NK-92 treated with Interleukin-12 subunit alpha and Interleukin-12 subunit beta, amount 100 ng/mL, for 24 hours (cell line): ENCODE data around the gene SYT9.

Experiments used
- DNase-seq: peaks from one replicate; lab custom pipeline; 2025; lab: John Stamatoyannopoulos, UW

The SYT9 gene, protein sequence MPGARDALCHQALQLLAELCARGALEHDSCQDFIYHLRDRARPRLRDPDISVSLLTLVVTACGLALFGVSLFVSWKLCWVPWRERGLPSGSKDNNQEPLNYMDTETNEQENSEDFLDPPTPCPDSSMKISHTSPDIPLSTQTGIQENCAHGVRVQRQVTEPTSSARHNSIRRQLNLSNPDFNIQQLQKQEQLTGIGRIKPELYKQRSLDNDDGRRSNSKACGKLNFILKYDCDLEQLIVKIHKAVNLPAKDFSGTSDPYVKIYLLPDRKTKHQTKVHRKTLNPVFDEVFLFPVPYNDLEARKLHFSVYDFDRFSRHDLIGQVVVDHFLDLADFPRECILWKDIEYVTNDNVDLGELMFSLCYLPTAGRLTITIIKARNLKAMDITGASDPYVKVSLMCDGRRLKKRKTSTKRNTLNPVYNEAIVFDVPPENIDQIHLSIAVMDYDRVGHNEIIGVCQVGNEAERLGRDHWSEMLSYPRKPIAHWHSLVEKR

DNA sequence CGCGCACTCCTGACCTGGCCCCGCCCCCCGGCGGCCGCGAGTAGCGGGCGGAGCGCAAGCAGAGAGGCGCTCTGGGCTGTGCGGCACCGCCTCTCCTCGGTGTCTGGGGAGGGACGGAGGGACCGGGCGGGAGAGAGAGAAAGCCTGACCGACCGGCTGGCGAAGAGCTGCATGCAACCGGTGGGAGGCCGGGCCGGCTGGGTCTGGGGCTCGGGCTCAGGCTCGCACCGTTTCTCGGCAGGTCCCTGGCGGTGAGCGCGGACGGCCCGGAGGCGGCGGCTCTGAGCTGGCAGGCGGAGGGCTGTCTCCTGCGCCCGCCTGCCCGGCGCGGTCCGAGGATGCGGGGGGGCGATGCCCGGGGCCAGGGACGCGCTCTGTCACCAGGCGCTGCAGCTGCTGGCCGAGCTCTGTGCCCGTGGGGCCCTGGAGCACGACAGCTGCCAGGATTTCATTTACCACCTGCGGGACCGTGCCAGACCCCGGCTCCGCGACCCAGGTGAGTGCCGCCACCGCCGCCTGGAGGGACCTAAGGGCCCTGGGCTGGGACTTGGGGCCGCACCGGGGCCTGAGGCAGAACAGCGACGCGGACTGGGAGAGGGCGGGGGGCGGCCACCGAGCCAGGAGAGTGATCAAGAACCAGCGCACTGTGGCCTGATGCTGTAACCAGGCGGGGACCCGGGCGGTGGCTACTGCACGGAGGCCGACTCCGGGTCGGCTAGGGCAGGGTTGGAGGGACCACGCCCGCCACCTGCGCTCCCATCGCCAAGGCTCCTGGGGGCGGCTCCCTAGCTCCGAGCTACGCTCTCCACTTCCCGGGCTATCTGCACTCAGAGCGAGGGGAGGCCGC, at the start of gene SYT9:
Gene SYT9 (plus strand): TSS at position 69 of the 847 bp plus-strand sequence. CDS start 283 bp downstream, at position 352.
- DNase-seq: no peak

DNA sequence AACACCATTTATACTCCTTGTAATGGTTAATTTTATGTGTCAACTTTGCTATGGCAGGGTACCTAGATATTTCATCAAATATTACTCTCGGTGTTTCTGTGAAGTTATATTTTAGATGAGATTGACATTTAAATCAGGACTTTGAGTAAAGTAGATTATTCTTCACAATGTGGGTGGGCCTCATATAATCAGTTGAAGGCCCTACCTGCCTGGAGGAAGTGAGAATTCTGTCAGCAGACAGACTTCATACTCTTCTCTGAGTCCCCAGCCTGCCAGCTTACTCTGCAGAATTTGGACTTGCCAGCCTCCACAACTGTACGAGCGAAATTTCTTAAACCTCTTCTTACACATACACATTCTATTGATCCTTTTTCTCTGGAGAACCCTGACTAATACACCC, 49.3 kb upstream of the SYT9 start:
- DNase-seq: no peak

DNA sequence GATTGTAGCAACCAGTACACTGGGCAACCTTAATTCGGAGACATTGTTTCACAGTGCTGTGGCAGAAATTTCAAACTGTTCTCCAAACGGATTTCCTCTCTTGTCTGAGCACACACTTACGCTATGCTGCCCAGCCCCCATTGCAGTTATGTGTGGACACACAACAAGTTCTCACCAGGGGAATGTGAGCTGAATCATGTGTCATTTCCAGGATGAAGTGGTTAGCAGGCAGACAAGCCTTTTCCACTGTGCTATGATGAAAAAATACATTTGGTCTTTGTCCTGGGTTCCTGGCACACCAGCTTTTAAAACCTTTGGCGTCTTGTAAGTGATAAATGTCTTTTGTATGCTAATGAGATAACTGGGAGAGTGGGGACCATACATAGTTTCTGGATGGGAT, 46.9 kb upstream of the SYT9 start:
- DNase-seq: peak; percentile 8

DNA sequence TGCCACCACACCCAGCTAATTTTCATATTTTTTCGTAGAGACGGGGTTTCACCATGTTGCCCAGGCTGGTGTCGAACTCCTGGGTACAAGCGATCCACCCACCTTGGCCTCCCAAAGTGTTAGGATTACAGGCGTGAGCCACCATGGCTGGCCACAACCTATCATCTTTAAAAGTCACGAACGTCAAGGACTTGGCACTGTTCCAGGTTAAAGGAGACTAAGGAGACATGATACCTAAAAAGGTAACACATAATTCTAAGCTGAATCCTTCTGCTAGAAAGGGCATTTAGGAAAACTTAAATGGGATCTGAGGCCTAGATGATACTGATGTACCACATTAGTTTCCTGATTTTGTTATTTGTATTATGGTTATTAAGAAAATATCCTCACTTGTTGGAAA, 43.3 kb upstream of the SYT9 start:
- DNase-seq: no peak

- no peak for DNase-seq
These were observed 32.2 kb upstream of the SYT9 start for GRCh38 chr11:7219491-7219890.

DNA sequence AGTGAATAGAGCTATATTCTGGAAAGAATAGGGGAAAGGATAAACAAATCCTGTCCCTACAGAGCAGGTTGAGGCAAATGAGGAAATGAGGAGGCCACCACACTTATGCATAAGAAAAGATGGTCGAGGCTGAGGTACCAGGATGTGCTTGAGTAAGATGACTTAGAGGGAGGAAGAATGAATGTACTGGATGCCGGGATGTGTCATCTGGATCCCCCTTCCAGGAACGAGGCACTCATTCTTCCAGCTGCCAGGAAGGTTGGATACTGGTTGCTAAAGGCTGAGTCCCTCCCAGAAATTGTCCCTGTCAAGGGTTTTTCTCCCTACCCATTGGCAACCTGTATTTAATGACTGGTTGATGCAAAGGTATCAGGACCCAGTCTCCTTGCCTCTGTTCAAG, 31.1 kb upstream of the SYT9 start:
- DNase-seq: no peak

DNA sequence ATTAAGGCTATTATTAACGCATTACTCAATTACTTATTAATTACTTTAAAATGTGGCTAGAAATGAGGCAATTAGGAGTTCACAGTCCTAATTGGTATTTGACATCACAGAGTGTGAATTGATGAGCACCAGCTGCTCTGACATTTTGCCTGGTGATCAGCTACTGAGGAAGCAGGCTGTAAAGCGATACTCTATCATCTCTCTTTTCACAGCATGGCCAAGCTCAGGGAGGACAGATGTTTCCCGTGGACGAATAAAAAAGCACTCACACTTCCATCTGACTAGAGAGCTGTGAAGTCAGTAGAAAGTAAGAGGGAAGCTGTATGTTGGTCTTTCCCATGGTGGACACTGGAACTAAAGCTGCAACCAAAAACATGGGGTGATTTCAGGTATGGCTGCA, 29.1 kb upstream of the SYT9 start:
- no peak for DNase-seq

GRCh38 chr11:7239877-7240276, 11.8 kb upstream of the SYT9 start:
- DNase-seq: no peak

- no peak for DNase-seq
These were observed 6.4 kb upstream of the SYT9 start for GRCh38 chr11:7245341-7245740.

GRCh38 chr11:7246179-7246578, 5.5 kb upstream of the SYT9 start:
- DNase-seq: no peak

DNA sequence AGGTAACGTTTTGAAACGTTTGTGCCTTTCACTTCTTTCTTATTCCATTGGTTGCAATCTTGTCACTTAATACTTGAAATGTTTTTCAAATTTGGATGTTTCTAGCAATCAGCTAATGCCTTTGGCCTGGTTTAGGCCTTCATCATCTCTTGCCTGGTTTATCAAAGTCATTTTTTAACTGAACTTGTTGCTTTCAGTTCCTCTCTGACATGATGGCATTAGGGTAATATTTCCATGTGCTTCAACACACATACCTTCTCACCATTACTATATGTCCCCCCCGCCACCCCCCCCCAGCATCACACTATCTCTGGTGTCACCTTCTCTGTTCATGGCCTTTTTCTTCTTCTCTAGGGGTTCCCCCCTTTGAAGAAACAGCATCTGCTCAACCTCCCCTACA, 1.5 kb upstream of the SYT9 start:
- no peak for DNase-seq

- no peak for DNase-seq
These were observed 243 bp upstream of the SYT9 start for GRCh38 chr11:7251487-7251835.

DNA sequence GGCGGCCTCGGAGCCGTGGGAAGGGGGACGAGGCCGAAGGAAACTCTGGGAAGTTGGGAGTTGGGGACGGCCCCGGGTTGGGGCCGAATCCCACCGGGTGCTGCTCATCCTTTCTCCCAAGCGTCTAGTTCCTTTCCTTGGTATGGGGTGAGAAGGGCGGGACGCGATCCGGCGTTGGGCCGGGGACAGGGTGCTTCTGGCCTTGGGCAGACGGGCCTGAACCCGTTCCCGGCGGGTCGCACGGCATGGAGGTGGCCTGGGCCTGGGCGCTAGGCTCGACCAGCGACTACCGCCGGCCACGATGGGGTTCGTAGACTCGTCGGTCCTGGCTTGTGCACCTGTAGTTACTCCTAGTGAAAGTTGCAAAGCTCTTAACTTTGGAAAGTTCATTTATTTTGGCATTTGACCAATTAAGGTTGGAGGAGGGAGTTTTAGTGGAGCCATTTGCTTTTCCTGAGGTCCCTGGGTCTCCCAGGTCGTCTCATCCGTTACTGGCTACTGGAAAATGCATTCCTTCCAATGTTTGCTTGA, 1.0 kb downstream of the SYT9 start:
- DNase-seq: no peak

DNA sequence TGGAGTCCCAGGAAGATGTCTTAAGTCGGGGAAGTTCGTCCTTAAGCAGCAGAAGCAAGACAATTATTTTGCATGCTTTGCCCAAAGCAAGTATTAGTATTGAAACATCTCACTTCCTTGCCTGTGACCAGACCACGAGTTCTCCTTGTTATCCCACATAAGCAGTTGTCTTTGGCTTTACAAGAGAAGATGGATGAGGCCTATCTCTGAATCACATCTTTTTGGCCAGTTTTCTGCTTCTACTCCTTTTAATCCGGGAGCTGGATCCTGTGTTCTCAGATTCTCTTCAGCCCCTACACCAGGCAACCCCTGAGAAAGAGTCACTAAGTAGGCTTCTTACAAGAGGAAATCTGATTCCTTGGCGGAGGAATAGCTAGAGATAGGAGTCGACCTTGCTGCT, 2.1 kb downstream of the SYT9 start:
- no peak for DNase-seq

DNA sequence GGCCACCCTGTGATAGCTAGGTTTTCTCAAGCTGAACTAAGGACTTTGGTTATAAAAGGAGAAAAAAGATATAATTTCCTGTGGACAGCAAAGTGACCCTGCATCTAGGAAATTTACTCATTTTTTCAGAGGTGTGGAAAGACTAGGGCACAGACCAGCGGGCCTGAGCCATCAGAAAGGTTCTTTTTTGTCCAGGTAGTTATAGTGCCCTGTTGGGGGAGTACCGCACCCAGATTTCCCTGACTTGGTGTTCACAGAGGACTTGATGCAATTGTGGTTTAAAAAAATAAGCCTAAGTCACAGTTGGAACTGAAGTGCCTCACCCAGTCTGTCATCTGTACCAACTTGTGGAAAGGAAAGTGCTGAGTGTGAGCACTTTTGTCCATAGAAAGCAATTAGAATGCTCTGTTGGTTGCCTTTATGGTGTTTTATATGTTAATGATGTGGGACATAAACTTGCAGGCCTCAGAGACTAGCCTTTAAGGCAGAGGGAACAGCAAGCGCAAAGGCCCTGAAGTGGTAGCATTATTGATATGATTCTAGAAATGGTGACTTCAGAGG, 3.1 kb downstream of the SYT9 start:
- DNase-seq: no peak

- DNase-seq: no peak
These were observed 5.2 kb downstream of the SYT9 start for GRCh38 chr11:7256943-7257342.

DNA sequence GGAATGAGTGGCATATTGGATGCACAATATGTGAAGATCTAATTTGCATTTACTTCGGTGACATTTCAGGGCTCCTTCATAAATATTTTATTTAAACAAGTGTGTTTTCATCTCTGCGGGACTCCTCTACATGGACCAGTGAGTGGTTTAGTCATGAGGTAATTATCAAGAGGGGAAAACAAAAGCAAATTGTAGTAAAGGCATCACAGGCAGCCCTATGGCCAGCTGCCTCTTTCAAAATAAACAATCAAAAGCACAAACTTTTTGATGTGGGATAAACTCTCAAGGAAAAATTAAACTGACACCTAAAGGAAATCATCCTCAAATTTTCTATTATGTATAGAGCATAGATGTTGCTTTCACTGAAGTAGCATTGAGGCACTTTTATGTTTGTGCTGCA, 6.0 kb downstream of the SYT9 start:
- no peak for DNase-seq

- no peak for DNase-seq
These were observed 9.9 kb downstream of the SYT9 start for GRCh38 chr11:7261578-7261977.

GRCh38 chr11:7262672-7263071, 11.0 kb downstream of the SYT9 start:
- DNase-seq: no peak

DNA sequence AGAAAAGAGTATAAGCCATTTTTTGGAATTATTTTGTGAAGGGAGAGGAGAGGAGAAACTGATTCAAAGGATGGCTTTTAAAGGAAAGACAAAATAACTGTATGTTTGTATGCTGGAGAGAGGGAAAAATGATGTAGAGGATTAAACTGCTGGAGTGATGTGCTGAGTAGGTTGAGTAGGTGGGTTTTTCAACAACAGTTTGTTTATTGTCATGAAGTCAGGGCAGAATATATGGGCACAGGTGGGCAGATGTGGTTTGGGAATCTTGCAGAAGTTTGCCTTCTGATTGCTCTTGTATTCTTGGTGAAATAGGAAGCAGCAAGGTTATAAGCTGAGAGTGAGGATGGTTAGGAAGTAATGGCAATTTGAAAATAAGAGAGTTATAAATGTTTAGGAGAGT, 12.1 kb downstream of the SYT9 start:
- DNase-seq: no peak

DNA sequence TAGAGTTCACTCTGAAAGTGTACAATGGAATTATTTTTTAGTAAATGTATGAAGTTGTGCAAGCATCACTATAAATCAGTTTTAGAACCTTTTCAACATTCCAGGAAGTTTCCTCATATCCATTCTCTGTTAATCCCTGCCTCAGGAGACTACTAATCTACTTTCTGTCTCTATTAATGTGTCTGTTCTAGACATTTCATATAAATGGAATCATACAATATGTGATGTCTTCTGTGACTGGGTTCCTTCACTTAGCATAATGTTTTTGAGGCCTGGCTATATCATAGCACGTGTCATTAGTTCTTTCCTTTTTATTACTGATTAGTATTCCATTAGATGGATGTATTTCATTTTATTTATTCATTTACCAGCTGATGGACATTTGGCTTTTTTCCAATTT, 17.1 kb downstream of the SYT9 start:
- no peak for DNase-seq

DNA sequence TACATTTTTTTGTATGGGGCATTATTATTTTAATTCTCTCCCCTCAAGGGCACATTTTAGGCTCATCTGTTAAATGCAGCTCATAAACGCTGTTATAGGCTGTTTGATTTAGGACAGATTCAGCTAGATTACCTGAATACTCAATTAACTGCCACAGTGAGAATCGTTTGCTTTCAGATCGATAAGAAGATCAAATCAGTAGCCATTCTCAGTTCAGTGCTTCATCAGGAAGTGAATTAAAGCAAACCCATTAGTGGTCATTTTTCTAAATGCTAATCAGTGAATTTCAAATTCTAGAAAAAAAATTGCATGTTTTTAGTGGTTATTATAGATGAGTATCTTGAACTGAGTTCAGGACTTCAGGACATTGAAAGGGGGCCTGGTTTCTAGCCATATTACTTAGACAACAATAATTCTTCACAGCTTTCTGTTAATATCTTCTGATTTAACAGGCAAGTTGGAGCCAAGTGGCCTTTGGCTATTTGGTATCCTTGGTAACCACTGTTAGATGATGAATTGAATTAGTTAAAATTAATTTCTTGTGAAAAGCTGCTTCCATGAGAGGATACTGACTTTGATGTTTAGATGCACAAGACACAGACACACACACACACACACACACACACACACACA, 18.6 kb downstream of the SYT9 start:
- no peak for DNase-seq
